IMR-90 (cell line): ENCODE measurements around the gene SOX6.

Experiments used
- CTCF ChIP-seq: conservative IDR thresholded peaks from 2 replicates; pipeline ENCODE4 v1.5.1; 2012; ENCODE audit warnings: mild to moderate bottlenecking, low read depth, low read length, improper control_type of control experiment
- MAFK ChIP-seq: IDR thresholded peaks from 2 replicates; pipeline ENCODE4 v1.6.1; 2012; ENCODE audit warnings: low read depth, low read length, improper control_type of control experiment
- POLR2A ChIP-seq: IDR thresholded peaks from 2 replicates; pipeline ENCODE4 v1.6.1; 2012; ENCODE audit warnings: mild to moderate bottlenecking, low read depth, low read length
- USF2 ChIP-seq: fragments of 150-350 bp; IDR thresholded peaks from 2 replicates; pipeline ENCODE4 v1.6.1; 2017; ENCODE audit warnings: mild to moderate bottlenecking, antibody characterized with exemption, low read length, low read depth

DNA sequence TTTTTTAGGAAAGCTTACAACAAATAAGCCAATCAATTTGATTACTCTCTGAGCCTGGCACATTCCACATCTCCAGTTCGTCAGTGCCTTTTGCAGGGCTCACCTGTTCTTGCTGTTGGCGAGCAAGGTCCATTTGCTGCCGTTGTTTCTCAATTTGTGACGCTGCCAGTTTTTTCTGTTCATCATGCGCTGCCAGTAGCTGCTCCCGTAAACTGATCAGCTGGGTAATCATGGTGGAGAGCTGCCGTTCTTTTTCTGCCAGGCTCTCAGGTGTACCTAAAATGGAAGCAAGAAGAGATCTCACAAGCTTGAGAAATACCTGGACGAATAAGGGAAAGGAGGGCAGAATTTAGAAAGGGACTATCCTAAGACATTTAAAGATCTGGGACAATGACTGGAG is 169.7 kb downstream of the SOX6 start:
- TF ChIP-seq CTCF = no peak
- no peak for TF ChIP-seq POLR2A
- no peak for TF ChIP-seq MAFK
- no peak for TF ChIP-seq USF2
